Neural cell (in vitro differentiated cells): Measurements from ENCODE around the gene CMYA5. TPM values are rescaled to one million over a fixed set of nuclear protein-coding genes. Genes with fewer than 3 reads are reported as not detected.

Source experiments
- H2AFZ ChIP-seq: fragments of 200-600, 300-800 bp; sonication (generic), shearing (Covaris generic); 2 replicates; pipeline ENCODE4 v1.6.0; 2014; ENCODE audit warnings: low read depth, mild to moderate bottlenecking, antibody characterized with exemption, low read length, moderate library complexity
- H3F3A ChIP-seq: fragments of 200-600 bp; shearing (Covaris generic); 2 replicates; pipeline ENCODE4 v1.6.1; 2016; ENCODE audit warnings: mild to moderate bottlenecking, moderate library complexity, mixed read lengths, antibody characterized with exemption, low read length; ENCODE audit not compliant: insufficient read depth, poor library complexity, severe bottlenecking
- H3K27ac ChIP-seq: fragments of 200-600, 300-800 bp; sonication (generic), shearing (Covaris generic); 2 replicates; pipeline ENCODE4 v1.5.1; 2014; ENCODE audit warnings: mild to moderate bottlenecking, low read length, moderate library complexity
- H3K27me3 ChIP-seq: fragments of 300-800, 200-600 bp; sonication (generic), shearing (Covaris generic); 2 replicates; pipeline ENCODE4 v1.6.0; 2014; ENCODE audit warnings: mild to moderate bottlenecking, low read depth, low read length, moderate library complexity; ENCODE audit not compliant: insufficient read depth
- H3K36me3 ChIP-seq: fragments of 300-800, 200-600 bp; sonication (generic), shearing (Covaris generic); 2 replicates; pipeline ENCODE4 v1.5.1; 2014; ENCODE audit warnings: mild to moderate bottlenecking, antibody characterized with exemption, low read length, moderate library complexity; ENCODE audit not compliant: insufficient read depth
- H3K4me2 ChIP-seq: fragments of 300-800, 200-600 bp; sonication (generic), shearing (Covaris generic); 2 replicates; pipeline ENCODE4 v1.6.0; 2014; ENCODE audit warnings: mild to moderate bottlenecking, low read length
- H3K4me3 ChIP-seq: fragments of 300-800, 200-600 bp; sonication (generic), shearing (Covaris generic); 2 replicates; pipeline ENCODE4 v1.5.1; 2014; ENCODE audit warnings: mild to moderate bottlenecking, low read length, moderate library complexity
- H3K79me2 ChIP-seq: fragments of 200-600 bp; shearing (Covaris generic); replicated peaks from 2 replicates; pipeline ENCODE4 v1.6.0; 2014; ENCODE audit warnings: mild to moderate bottlenecking, low read length, moderate library complexity; ENCODE audit not compliant: insufficient read depth
- H3K9ac ChIP-seq: fragments of 300-800, 200-600 bp; sonication (generic), shearing (Covaris generic); 2 replicates; pipeline ENCODE4 v1.6.1; 2016; ENCODE audit warnings: mild to moderate bottlenecking, low read length, mixed read lengths
- H3K9me2 ChIP-seq: fragments of 200-600 bp; shearing (Covaris generic); 2 replicates; pipeline ENCODE4 v1.6.1; 2016; ENCODE audit warnings: mild to moderate bottlenecking, low read length, mixed read lengths; ENCODE audit not compliant: insufficient read depth
- H3K9me3 ChIP-seq: fragments of 200-600, 300-800 bp; sonication (generic), shearing (Covaris generic); 2 replicates; pipeline ENCODE4 v1.6.1; 2016; ENCODE audit warnings: mild to moderate bottlenecking, mixed run types, low read length, moderate library complexity, mixed read lengths
- H4K20me1 ChIP-seq: fragments of 200-600 bp; shearing (Covaris generic); 2 replicates; pipeline ENCODE4 v1.6.1; 2016; ENCODE audit warnings: mild to moderate bottlenecking, mixed run types; ENCODE audit not compliant: insufficient read depth
- EP300 ChIP-seq: fragments of 450-650 bp; conservative IDR thresholded peaks from 2 replicates; pipeline ENCODE4 v1.6.1; 2014; ENCODE audit warnings: antibody characterized with exemption, mild to moderate bottlenecking, moderate library complexity; ENCODE audit not compliant: poor library complexity, severe bottlenecking
- EZH2 ChIP-seq: fragments of 200-600, 300-800 bp; shearing (Covaris generic), sonication (generic); IDR thresholded peaks from 2 replicates; pipeline ENCODE4 v1.6.1; 2014; ENCODE audit warnings: antibody characterized with exemption, low read length, borderline replicate concordance, mild to moderate bottlenecking; ENCODE audit not compliant: insufficient read depth, poor library complexity, severe bottlenecking
- MXI1 ChIP-seq: fragments of 450-650 bp; conservative IDR thresholded peaks from 2 replicates; pipeline ENCODE4 v1.6.1; 2014; ENCODE audit warnings: antibody characterized with exemption, mild to moderate bottlenecking; ENCODE audit not compliant: poor library complexity, severe bottlenecking
- POLR2AphosphoS5 ChIP-seq: IDR thresholded peaks from 2 replicates; pipeline ENCODE4 v1.6.1; 2012
- RAD21 ChIP-seq: fragments of 450-650 bp; conservative IDR thresholded peaks from 2 replicates; pipeline ENCODE4 v1.6.1; 2014; ENCODE audit warnings: antibody characterized with exemption, mild to moderate bottlenecking, moderate library complexity
- SMC3 ChIP-seq: fragments of 450-650 bp; conservative IDR thresholded peaks from 2 replicates; pipeline ENCODE4 v1.6.1; 2014; ENCODE audit warnings: antibody characterized with exemption, mild to moderate bottlenecking, moderate library complexity; ENCODE audit not compliant: poor library complexity
- TAF1 ChIP-seq: IDR thresholded peaks from 2 replicates; pipeline ENCODE4 v1.6.1; 2012; ENCODE audit warnings: low read depth
- polyA plus RNA-seq: library from polyadenylated mRNA; depleted of rRNA; stranded (reverse); fragments of >200 nt; gene quantifications from 2 replicates; pipeline ENCODE4 v1.2.3, GENCODE V29; 2014
- TF ChIP-seq, protein P1 (sequence below): fragments of 450-650 bp; IDR thresholded peaks from 2 replicates; pipeline ENCODE4 v1.5.1; 2014; ENCODE audit warnings: antibody characterized with exemption, mild to moderate bottlenecking, moderate library complexity; ENCODE audit not compliant: poor library complexity, severe bottlenecking
- TF ChIP-seq, protein P2 (sequence below): IDR thresholded peaks from 2 replicates; pipeline ENCODE4 v1.6.1; 2012; ENCODE audit warnings: borderline replicate concordance

Gene CMYA5
- polyA plus RNA-seq, 1 donor from 2014 or later, result 0.30 TPM

DNA sequence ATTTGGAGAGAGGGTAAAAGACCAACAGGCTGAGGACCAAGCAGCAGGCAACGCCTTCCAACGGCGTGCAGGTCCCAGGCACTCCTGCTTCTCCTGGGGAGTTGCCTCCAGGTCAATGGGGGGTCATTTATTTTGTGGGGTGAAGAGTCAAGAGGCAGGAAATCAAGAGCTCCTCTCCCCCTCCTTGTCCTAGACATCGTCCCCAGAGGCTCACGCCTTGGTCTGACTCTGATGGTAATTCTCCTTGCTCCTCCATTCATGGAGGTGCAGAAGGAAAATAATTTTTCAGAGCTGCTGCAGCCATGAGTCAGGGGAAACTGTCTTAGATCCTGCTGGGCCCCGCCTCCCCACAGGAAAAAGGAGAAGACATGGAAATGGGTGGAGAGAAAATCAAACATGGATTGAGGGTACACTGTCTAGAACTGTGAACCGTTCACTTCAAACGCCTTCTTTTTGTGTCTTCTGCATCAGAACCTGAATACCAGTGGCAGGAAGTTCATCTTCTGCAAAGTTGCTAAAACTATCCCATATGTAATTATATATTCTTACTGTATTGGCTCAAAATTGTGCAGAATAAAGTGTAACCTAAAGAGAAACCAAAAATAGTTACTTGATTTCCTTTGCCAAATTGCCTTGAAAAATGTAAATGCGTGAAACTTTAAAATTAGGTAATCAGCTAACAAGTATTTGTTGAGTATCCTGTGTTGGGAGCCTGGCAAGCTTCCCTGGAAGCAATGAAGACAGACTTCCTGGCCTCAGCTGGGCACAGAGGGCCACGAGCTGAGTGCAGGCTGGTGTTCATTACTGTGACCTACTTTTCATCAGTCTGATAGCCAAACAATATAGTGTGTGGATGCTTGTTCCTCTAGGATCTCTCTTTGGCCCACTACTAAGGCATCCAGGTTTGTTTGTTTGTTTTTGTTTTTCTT is 142.0 kb downstream of the CMYA5 start:
- no peaks in the 10 kb centered on the region for H3K79me2 ChIP-seq
- no peak overlapping the region for H3K27ac ChIP-seq
- H3F3A ChIP-seq, result no peaks in the 10 kb centered on the region
- H3K4me2 ChIP-seq, result no peak overlapping the region
- H3K9me3 ChIP-seq, result no peaks in the 10 kb centered on the region
- H3K9me2 ChIP-seq, result no peaks in the 10 kb centered on the region
- no peak overlapping the region for H3K4me3 ChIP-seq
- TF ChIP-seq EZH2 (no peak), SMC3 (no peak), RAD21 (no peak), MXI1 (no peak), TAF1 (no peak), POLR2AphosphoS5 (no peak), EP300 (no peak)
- TF ChIP-seq, protein P1, sequence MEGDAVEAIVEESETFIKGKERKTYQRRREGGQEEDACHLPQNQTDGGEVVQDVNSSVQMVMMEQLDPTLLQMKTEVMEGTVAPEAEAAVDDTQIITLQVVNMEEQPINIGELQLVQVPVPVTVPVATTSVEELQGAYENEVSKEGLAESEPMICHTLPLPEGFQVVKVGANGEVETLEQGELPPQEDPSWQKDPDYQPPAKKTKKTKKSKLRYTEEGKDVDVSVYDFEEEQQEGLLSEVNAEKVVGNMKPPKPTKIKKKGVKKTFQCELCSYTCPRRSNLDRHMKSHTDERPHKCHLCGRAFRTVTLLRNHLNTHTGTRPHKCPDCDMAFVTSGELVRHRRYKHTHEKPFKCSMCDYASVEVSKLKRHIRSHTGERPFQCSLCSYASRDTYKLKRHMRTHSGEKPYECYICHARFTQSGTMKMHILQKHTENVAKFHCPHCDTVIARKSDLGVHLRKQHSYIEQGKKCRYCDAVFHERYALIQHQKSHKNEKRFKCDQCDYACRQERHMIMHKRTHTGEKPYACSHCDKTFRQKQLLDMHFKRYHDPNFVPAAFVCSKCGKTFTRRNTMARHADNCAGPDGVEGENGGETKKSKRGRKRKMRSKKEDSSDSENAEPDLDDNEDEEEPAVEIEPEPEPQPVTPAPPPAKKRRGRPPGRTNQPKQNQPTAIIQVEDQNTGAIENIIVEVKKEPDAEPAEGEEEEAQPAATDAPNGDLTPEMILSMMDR, result no peak
- TF ChIP-seq, protein P2, sequence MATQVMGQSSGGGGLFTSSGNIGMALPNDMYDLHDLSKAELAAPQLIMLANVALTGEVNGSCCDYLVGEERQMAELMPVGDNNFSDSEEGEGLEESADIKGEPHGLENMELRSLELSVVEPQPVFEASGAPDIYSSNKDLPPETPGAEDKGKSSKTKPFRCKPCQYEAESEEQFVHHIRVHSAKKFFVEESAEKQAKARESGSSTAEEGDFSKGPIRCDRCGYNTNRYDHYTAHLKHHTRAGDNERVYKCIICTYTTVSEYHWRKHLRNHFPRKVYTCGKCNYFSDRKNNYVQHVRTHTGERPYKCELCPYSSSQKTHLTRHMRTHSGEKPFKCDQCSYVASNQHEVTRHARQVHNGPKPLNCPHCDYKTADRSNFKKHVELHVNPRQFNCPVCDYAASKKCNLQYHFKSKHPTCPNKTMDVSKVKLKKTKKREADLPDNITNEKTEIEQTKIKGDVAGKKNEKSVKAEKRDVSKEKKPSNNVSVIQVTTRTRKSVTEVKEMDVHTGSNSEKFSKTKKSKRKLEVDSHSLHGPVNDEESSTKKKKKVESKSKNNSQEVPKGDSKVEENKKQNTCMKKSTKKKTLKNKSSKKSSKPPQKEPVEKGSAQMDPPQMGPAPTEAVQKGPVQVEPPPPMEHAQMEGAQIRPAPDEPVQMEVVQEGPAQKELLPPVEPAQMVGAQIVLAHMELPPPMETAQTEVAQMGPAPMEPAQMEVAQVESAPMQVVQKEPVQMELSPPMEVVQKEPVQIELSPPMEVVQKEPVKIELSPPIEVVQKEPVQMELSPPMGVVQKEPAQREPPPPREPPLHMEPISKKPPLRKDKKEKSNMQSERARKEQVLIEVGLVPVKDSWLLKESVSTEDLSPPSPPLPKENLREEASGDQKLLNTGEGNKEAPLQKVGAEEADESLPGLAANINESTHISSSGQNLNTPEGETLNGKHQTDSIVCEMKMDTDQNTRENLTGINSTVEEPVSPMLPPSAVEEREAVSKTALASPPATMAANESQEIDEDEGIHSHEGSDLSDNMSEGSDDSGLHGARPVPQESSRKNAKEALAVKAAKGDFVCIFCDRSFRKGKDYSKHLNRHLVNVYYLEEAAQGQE, result no peak
- H2AFZ ChIP-seq, result no peak overlapping the region
- H3K9ac ChIP-seq, result no peak overlapping the region
- H3K36me3 ChIP-seq, result no peaks in the 10 kb centered on the region
- H4K20me1 ChIP-seq, result no peaks in the 10 kb centered on the region
- H3K27me3 ChIP-seq, result no peaks in the 10 kb centered on the region

DNA sequence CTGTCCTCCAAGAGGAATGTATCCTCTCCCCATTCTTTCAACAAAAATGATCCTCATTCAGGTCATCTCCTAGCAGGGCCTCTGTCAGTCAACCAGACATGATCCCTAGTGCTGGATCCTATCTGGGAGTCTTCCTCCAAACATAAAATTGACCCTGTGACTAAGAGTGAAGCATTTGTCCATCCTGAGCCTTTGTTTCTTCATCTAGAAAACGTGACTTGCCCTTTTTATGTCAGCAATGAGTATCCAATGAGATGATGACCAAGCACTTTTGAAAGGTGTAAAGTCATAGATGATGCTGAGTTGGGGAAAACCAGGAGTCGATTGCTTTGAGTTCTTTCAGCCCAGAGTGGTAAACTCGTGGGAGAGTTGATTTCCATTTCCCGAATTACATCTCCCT is 143.3 kb downstream of the CMYA5 start:
- Histone ChIP-seq H2AFZ (no peak overlapping the region), H3K9me3 (no peaks in the 10 kb centered on the region), H4K20me1 (no peaks in the 10 kb centered on the region), H3K79me2 (no peaks in the 10 kb centered on the region), H3K9me2 (no peaks in the 10 kb centered on the region), H3F3A (no peaks in the 10 kb centered on the region), H3K27me3 (no peaks in the 10 kb centered on the region), H3K36me3 (no peaks in the 10 kb centered on the region), H3K4me2 (no peak overlapping the region), H3K27ac (no peak overlapping the region), H3K4me3 (no peak overlapping the region), H3K9ac (no peak overlapping the region)
- TF ChIP-seq, protein P2, result no peak
- TF ChIP-seq, protein P1, result no peak
- TF ChIP-seq RAD21 (no peak), EP300 (no peak), MXI1 (no peak), POLR2AphosphoS5 (no peak), TAF1 (no peak), EZH2 (no peak), SMC3 (no peak)
